ENCODE measurements around the gene WWC2. TPM values are rescaled to one million over a fixed set of nuclear protein-coding genes. Genes with fewer than 3 reads are reported as not detected.
A peak's percentile ranks its signal among the peaks of the same experiment; 100 is the strongest.
"Not testable (repeated sequence)": the region's sequence is repeated elsewhere in the genome, so short reads cannot be mapped to it uniquely, and the experiment has no call there.

Gene WWC2
- total RNA-seq, 4 donors from 2014 or later = 26.9 to 45.9 (median 41.4) TPM

DNA sequence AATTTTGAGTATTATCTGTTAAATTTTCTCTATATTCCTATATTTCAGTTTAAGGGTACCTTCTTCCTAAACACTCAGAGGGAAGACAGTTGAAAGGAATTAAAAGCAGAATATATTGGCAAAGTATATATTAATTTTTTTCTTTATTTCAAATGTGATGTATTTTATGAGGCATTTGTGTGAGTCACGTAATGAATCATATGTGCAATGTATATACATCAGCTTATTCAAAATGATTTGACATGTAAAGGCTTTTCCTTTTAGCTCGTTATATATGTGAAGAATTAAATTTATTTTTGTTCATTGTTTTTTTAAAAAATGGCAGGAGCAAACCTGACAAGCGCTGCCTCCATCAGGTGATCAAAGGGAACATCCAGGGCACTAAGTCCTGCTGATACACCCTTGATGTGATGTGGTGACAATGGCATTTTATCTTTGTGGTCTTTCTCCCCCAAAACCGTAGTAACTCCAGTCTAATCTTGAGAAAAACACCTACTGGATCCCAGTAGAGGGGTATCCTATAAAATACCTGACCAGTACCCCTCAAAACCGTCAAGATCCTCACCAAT is 8.9 kb downstream of the WWC2 start:
- intact Hi-C loops (cut with DNase I; ENCODE audit: low total_unique reads) = no loop called here
- no peaks in the 10 kb centered on the region for H3K9me3 ChIP-seq
- H3K27ac ChIP-seq = no peak overlapping the region
- H3K4me1 ChIP-seq = no peaks in the 10 kb centered on the region
- H3K4me3 ChIP-seq = no peak overlapping the region
- H3K36me3 ChIP-seq = no peaks in the 10 kb centered on the region
- no peak for TF ChIP-seq POLR2A (IDR thresholded peaks at IDR 0.05)
- no peaks in the 10 kb centered on the region for H3K27me3 ChIP-seq
- DNase-seq = no peak

DNA sequence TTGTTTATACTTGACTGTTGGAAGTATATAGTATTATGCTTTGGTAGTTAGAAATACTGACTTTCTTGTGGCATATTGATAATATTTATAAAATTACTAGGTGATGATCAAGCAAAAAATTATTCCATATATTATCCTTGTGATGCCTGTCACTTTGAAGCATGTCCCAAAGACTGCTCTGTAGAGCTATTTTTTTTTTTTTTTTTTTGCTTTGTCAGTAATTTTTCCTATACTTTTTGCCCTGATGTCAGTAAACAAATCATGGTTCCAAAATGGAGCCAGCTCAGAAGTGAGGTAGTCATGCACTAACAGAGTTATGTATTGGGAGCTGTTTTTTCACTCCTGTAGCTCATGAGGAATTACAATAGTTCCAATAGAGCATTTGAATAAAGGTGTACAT is 11.2 kb downstream of the WWC2 start:
- Histone ChIP-seq H3K36me3 (no peaks in the 10 kb centered on the region), H3K4me3 (no peak overlapping the region), H3K27me3 (no peaks in the 10 kb centered on the region), H3K4me1 (no peaks in the 10 kb centered on the region), H3K27ac (no peak overlapping the region), H3K9me3 (no peaks in the 10 kb centered on the region)
- intact Hi-C loops (cut with DNase I; ENCODE audit: low total_unique reads) = no loop called here
- TF ChIP-seq, protein P1, sequence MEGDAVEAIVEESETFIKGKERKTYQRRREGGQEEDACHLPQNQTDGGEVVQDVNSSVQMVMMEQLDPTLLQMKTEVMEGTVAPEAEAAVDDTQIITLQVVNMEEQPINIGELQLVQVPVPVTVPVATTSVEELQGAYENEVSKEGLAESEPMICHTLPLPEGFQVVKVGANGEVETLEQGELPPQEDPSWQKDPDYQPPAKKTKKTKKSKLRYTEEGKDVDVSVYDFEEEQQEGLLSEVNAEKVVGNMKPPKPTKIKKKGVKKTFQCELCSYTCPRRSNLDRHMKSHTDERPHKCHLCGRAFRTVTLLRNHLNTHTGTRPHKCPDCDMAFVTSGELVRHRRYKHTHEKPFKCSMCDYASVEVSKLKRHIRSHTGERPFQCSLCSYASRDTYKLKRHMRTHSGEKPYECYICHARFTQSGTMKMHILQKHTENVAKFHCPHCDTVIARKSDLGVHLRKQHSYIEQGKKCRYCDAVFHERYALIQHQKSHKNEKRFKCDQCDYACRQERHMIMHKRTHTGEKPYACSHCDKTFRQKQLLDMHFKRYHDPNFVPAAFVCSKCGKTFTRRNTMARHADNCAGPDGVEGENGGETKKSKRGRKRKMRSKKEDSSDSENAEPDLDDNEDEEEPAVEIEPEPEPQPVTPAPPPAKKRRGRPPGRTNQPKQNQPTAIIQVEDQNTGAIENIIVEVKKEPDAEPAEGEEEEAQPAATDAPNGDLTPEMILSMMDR (IDR thresholded peaks at IDR 0.05) = no peak
- no peak for DNase-seq

DNA sequence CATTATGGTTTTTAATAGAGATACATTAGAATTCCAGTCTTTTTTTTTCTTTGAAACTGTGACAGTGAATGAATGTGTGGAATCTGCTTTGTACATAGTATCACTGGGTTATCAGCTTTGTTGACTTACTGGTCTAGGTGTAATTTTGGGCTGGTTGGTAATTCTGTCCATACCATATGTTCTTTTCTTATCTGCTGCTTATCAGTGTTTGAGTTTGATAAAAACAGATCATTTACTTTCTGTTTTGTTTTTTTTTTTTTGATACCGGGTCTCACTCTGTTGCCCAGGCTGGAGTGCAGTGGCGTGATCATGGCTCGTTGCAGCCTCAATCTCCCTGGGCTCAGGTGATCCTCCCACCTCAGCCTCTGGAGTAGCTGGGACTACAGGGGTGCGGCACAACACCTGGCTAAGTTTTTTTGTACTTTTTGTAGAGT is 12.4 kb downstream of the WWC2 start:
- Histone ChIP-seq H3K4me3 (no peak overlapping the region), H3K27me3 (no peaks in the 10 kb centered on the region), H3K27ac (no peak overlapping the region), H3K36me3 (no peaks in the 10 kb centered on the region), H3K9me3 (no peaks in the 10 kb centered on the region), H3K4me1 (no peaks in the 10 kb centered on the region)
- TF ChIP-seq POLR2A (IDR thresholded peaks at IDR 0.05) = no peak
- TF ChIP-seq, protein P1 (IDR thresholded peaks at IDR 0.05) = no peak
- DNase-seq = no peak
- intact Hi-C loops (cut with DNase I; ENCODE audit: low total_unique reads) = no loop called here

DNA sequence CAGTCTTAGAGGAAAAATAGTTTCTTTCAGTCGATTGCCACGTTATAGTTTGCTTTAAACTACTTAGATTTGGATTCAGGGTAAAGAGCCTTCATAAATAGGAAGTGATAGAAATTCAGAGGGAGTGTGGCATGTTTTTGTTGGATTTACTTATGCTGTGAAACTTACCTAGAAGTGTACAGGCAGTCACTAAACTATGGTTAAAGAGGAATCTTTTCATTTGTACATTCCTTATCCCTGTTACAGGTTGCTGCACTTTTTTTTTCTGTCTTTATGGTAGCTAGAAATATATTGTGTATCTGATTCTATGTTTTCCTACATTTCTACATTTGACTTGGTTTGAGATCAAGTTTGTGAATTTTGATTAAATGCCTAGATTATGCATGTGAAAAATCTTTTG is 19.1 kb downstream of the WWC2 start:
- Histone ChIP-seq H3K9me3 (no peaks in the 10 kb centered on the region), H3K4me1 (no peaks in the 10 kb centered on the region), H3K4me3 (no peak overlapping the region), H3K36me3 (no peaks in the 10 kb centered on the region), H3K27ac (no peak overlapping the region), H3K27me3 (no peaks in the 10 kb centered on the region)
- DNase-seq = no peak
- no peak for TF ChIP-seq POLR2A (IDR thresholded peaks at IDR 0.05)
- TF ChIP-seq, protein P1 (IDR thresholded peaks at IDR 0.05) = no peak
- intact Hi-C loops (cut with DNase I; ENCODE audit: low total_unique reads) = no loop called here

DNA sequence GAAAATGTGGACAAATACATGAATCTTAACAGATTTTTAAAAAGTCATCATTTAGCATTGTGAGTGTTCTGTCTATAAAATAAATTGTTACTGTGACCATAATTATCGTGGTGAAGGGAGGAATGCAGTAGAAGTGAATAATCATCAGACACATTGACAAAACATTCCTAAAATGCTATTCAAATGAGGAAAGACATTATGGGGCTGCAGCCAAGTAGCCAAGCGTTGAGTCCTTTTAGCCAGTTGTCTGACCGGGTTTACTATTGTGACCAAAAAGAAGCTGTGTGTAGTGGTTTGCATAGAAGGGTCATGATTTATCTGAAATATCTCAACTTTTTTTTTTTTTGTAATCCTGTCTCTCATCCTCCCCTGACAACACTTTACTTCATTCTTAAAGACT is 19.5 kb downstream of the WWC2 start:
- peak overlapping the region in 1 of 2 donors; percentile 16 for H3K27ac ChIP-seq
- DNase-seq = no peak
- H3K9me3 ChIP-seq = no peaks in the 10 kb centered on the region
- H3K36me3 ChIP-seq = no peaks in the 10 kb centered on the region
- H3K4me1 ChIP-seq = no peaks in the 10 kb centered on the region
- no peak for TF ChIP-seq POLR2A (IDR thresholded peaks at IDR 0.05)
- TF ChIP-seq, protein P1 (IDR thresholded peaks at IDR 0.05) = no peak
- intact Hi-C loops (cut with DNase I; ENCODE audit: low total_unique reads) = no loop called here
- H3K27me3 ChIP-seq = no peaks in the 10 kb centered on the region
- no peak overlapping the region for H3K4me3 ChIP-seq

DNA sequence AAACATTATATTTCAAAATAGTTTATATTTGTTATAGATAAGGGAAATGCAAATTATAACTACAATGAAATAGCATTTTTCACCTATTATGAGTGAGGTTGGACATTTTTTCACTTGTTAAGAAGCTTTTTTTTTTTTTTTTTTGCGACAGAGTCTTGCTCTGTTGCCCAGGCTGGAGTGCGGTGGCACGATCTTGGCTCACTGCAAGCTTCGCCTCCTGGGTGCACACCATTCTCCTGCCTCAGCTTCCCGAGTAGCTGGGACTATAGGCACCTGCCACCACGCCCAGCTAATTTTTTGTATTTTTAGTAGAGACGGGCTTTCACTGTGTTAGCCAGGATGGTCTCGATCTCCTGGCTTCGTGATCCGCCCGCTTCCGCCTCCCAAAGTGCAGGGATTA is 22.6 kb downstream of the WWC2 start:
- intact Hi-C loops (cut with DNase I; ENCODE audit: low total_unique reads) = loop anchor here (10.0 kb wide), 1 partner anchor 53 kb away; no protein-coding TSS in a partner anchor
- not testable (repeated sequence) for H3K4me1 ChIP-seq, H3K4me3 ChIP-seq, DNase-seq, H3K9me3 ChIP-seq, H3K36me3 ChIP-seq, H3K27ac ChIP-seq, H3K27me3 ChIP-seq

All from uterus (tissue), 4 donors.